Measurements from ENCODE around the gene GPC1. TPM values are rescaled to one million over a fixed set of nuclear protein-coding genes. Genes with fewer than 3 reads are reported as not detected.

GPC1 gene
- total RNA-seq, 3 donors from 2014 or later, result 13.8 to 56.3 (median 21.0) TPM

- intact Hi-C loops (cut with DNase I; ENCODE audit: low total_unique reads), result no loop called here
- no peaks in the 10 kb centered on the region for H3K36me3 ChIP-seq
- no peak overlapping the region for H3K4me3 ChIP-seq
- no peak for TF ChIP-seq CTCF (IDR thresholded peaks at IDR 0.05)
- no peak overlapping the region for H3K27ac ChIP-seq
- DNase-seq (ENCODE audit: low spot score in 2 of 2), result no peak
- peaks cover 0 to 4% of the 10 kb centered on the region in 2 donors for H3K4me1 ChIP-seq
- no peaks in the 10 kb centered on the region for H3K9me3 ChIP-seq
- no peaks in the 10 kb centered on the region for H3K27me3 ChIP-seq
Measured at GRCh38 chr2:240442891-240443715, 7.6 kb downstream of the GPC1 start.

- intact Hi-C loops (cut with DNase I; ENCODE audit: low total_unique reads), result no loop called here
- Histone ChIP-seq H3K27ac (no peak overlapping the region), H3K36me3 (no peaks in the 10 kb centered on the region), H3K4me1 (no peaks in the 10 kb centered on the region), H3K4me3 (no peak overlapping the region), H3K27me3 (no peaks in the 10 kb centered on the region), H3K9me3 (no peaks in the 10 kb centered on the region)
- DNase-seq (ENCODE audit: low spot score in 2 of 2), result no peak
- no peak for TF ChIP-seq CTCF (IDR thresholded peaks at IDR 0.05)
- no peak for TF ChIP-seq POLR2A (IDR thresholded peaks at IDR 0.05)
- no peak for TF ChIP-seq POLR2AphosphoS5 (IDR thresholded peaks at IDR 0.05)
Measured at GRCh38 chr2:240443891-240444301, 8.4 kb downstream of the GPC1 start.

GRCh38 chr2:240444464-240444863 is 9.0 kb downstream of the GPC1 start:
- no peak overlapping the region for H3K4me3 ChIP-seq
- no peak for DNase-seq (ENCODE audit: low spot score in 2 of 2)

GRCh38 chr2:240445961-240446663 is 10.6 kb downstream of the GPC1 start:
- no peak overlapping the region for H3K27ac ChIP-seq
- TF ChIP-seq POLR2AphosphoS5 (IDR thresholded peaks at IDR 0.05) (no peak), POLR2A (IDR thresholded peaks at IDR 0.05) (no peak), CTCF (IDR thresholded peaks at IDR 0.05) (no peak)
- intact Hi-C loops (cut with DNase I; ENCODE audit: low total_unique reads), result loop anchor here (1.0 kb wide), 1 partner anchor 28 kb away; no protein-coding TSS in a partner anchor
- no peaks in the 10 kb centered on the region for H3K36me3 ChIP-seq
- H3K27me3 ChIP-seq, result no peaks in the 10 kb centered on the region
- no peaks in the 10 kb centered on the region for H3K4me1 ChIP-seq
- H3K4me3 ChIP-seq, result no peak overlapping the region
- DNase-seq (ENCODE audit: low spot score in 2 of 2), result no peak
- no peaks in the 10 kb centered on the region for H3K9me3 ChIP-seq

More at GRCh38 chr2:240444464-240444863, 9.0 kb downstream of the GPC1 start:
- TF ChIP-seq CTCF (IDR thresholded peaks at IDR 0.05) (no peak), POLR2AphosphoS5 (IDR thresholded peaks at IDR 0.05) (no peak)
- Histone ChIP-seq H3K36me3 (no peaks in the 10 kb centered on the region), H3K4me1 (no peaks in the 10 kb centered on the region), H3K27ac (no peak overlapping the region), H3K9me3 (no peaks in the 10 kb centered on the region), H3K27me3 (no peaks in the 10 kb centered on the region)
- intact Hi-C loops (cut with DNase I; ENCODE audit: low total_unique reads), result no loop called here

- Histone ChIP-seq H3K4me3 (no peak overlapping the region), H3K36me3 (no peaks in the 10 kb centered on the region), H3K9me3 (no peaks in the 10 kb centered on the region), H3K27ac (no peak overlapping the region), H3K27me3 (no peaks in the 10 kb centered on the region), H3K4me1 (peaks cover 0 to 3% of the 10 kb centered on the region in 2 donors)
- intact Hi-C loops (cut with DNase I; ENCODE audit: low total_unique reads), result no loop called here
- TF ChIP-seq POLR2AphosphoS5 (IDR thresholded peaks at IDR 0.05) (no peak), POLR2A (IDR thresholded peaks at IDR 0.05) (no peak), CTCF (IDR thresholded peaks at IDR 0.05) (no peak)
- no peak for DNase-seq (ENCODE audit: low spot score in 2 of 2)
Measured at GRCh38 chr2:240446664-240447175, 11.3 kb downstream of the GPC1 start.
